ENCODE results near the gene FIBP.

Gene FIBP

DNA sequence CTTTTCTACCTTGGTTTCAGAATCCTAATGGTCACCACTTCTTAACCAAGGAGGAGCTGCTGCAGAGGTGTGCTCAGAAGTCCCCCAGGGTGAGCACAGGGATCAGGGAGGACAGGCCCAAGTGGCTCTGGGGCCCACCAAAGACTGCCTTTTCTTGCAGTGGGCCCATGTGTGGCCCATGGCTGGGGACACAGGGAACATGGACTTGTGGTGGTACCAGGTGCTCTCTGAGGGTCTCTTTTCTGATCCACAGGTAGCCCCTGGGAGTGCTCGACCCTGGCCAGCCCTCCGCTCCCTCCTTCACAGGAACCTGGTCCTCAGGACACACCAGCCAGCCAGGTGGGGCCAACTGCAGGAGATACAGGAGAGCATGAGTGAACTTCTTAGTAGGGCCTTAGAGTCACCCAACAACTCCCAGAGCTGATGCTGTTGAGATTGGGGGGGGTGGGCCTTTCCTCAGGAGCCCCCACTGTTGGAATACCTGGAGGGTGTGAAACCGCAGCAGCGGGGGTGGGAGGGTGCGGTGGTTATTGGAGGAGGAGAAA, 26.0 kb downstream of the FIBP start:
- no peak for DNase-seq
- in situ Hi-C loops (cut with MboI; ENCODE audit: low pct_unique_long_range_greater_than_20kb, low sequenced_read_pairs): no loop called here

DNA sequence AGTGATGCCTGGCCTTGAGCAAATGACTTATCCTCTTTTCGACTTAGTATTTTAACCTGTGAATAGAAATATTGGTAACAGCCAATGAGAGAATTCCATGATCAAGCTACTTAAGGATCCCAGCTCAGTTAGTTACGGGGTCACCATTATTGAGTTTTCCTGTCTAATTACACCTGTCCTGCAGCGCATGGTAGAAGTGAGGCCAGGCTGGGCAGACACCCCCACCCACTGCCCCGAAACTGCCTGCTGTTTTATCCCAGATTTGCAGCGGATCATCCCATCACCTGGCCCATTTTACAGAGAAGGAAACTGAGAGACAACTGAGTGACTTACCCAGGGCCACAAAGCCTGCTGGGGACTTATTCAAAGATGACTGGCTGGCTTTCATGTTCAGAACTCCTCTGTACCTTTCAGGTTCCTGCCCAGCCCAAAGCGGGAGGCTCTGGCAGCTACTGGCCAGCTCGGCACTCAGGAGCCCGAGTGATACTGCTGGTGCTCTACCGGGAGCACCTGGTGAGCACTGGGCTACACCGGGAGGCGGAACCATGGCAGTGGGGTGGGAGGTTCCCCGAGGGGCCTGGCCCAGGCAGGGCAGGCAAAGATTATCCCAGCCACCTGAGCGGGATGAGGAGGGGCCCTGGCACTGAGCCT, 26.6 kb downstream of the FIBP start:
- no peak for DNase-seq
- in situ Hi-C loops (cut with MboI; ENCODE audit: low pct_unique_long_range_greater_than_20kb, low sequenced_read_pairs): no loop called here

DNA sequence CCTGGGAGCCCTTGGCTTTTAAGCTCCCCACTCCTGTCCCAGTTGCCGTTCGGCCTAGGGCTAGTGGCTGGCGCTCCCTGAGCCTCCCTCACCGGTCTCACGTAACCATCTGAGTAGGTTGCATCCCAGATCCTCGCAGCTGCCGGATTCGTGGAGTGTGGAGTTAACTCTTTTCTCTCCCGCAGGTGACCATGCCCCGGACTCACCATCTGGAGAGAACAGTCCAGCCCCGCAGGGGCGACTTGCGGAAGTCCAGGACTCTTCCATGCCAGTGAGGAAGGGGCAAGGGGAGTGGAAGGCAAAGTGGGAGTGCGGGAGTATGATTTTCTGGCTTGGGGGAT, 27.1 kb downstream of the FIBP start:
- in situ Hi-C loops (cut with MboI; ENCODE audit: low pct_unique_long_range_greater_than_20kb, low sequenced_read_pairs): no loop called here
- DNase-seq: no peak

DNA sequence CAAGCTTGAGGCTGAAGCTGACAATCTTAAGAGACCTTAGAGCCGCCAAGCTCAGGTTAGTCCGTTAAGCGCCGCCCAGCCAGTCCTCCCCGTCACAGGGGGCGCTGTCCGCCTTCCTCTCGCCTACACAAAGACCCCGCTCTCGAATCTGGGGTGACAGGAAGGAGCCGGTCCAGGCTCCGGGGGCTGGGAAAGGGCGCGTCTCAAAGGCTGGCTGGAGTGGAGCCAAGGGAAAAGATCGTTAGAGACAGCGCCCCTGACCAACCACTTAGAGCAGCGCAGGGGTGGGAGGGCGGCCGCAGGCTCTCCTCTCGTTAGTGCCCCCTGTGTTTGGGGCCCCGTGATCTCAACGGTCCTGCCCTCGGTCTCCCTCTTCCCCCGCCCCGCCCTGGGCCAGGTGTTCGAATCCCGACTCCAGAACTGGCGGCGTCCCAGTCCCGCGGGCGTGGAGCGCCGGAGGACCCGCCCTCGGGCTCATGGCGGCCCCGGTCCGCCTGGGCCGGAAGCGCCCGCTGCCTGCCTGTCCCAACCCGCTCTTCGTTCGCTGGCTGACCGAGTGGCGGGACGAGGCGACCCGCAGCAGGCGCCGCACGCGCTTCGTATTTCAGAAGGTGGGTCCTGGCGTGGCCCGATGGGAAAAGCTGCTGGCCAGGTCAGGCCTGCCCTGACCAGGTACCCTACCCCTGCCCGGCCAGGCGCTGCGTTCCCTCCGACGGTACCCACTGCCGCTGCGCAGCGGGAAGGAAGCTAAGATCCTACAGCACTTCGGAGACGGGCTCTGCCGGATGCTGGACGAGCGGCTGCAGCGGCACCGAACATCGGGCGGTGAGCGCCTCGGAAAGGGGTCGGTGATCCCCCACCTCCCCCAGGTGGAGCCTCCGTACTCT, 27.8 kb downstream of the FIBP start, which contains the start of gene MUS81:
Gene MUS81 (plus strand): TSS at position 156 of the 887 bp plus-strand sequence. CDS start 321 bp downstream, at position 477.
- DNase-seq: peak; percentile 99
- in situ Hi-C loops (cut with MboI; ENCODE audit: low pct_unique_long_range_greater_than_20kb, low sequenced_read_pairs): no loop called here

DNA sequence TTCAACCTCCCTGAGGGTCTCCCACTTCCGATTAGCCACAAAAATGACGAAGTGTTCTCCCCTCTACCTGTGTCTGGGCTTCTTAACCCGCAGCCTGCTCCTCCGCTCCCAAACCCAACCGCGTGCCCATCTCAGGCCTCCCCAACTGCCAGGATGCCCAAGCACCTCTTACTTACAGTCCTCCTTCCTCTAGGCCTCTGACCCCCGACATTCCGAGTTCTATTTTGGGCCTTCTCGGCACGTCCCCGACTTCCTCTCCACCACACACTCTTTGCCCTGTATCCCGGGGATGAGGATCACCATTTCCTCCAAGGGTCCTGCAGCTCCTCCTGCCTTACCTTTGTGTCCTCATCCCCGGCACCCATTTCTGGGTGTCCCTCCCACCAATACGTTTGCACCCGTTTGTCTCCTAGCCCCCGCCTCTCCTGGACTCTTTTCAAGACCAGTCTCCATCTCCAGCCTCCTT, 28.4 kb downstream of the FIBP start:
- DNase-seq: no peak
- in situ Hi-C loops (cut with MboI; ENCODE audit: low pct_unique_long_range_greater_than_20kb, low sequenced_read_pairs): no loop called here

DNA sequence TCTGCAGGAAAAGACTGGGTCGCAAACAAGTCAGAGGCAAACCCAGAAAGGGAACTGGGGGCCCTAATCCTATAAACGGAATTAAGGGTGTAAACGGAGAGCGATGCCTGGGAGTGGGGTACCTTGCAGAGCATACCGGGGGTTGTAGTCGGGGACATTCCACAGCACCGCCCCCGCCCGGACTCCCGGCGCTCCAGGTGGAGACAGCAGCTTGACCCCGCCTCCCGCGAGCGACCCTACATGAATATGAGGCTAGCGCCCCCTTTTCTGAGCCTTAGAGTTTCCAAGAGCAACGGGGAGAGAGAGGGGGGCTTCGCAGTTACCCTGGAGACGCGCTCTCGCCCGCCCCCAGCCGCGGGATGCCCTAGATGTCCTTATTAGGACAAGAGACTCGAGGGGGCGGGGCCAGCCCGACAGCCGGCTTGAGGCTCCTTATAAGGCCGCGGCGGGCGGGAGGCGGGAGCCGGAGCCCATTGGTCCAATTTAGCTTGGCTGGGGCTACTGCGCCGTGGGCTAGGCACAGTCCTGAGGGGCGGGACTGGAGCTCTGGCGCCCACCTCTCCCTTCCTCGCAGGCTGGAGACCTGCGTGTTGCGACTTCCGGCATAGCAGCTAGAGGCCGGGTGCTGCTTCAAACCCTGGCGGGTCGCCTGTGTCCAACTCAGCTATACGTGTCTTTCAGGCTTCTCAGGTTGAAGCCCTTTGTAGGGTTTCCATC, 29.0 kb downstream of the FIBP start:
- DNase-seq: peak; percentile 97
- in situ Hi-C loops (cut with MboI; ENCODE audit: low pct_unique_long_range_greater_than_20kb, low sequenced_read_pairs): no loop called here

DNA sequence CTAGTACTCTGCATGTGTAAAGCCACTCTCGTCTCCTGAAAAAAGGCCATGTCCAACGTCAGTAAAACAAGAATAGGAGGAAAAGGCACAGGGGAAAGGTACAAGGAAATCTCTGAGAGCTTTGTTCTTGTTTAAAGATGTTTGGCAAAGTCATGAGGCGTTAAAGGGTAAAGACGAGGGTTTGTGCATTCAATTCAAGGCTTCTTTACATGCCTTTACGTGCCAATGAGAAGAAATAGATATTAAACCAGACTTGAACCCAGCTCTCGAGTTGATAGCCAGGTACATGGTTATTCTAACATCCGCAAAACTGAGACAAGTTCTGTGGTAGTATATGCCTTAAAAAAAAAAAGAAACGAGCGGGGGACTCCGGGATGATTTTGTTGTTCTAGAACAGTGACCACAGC, 29.6 kb downstream of the FIBP start:
- no peak for DNase-seq
- in situ Hi-C loops (cut with MboI; ENCODE audit: low pct_unique_long_range_greater_than_20kb, low sequenced_read_pairs): no loop called here

DNA sequence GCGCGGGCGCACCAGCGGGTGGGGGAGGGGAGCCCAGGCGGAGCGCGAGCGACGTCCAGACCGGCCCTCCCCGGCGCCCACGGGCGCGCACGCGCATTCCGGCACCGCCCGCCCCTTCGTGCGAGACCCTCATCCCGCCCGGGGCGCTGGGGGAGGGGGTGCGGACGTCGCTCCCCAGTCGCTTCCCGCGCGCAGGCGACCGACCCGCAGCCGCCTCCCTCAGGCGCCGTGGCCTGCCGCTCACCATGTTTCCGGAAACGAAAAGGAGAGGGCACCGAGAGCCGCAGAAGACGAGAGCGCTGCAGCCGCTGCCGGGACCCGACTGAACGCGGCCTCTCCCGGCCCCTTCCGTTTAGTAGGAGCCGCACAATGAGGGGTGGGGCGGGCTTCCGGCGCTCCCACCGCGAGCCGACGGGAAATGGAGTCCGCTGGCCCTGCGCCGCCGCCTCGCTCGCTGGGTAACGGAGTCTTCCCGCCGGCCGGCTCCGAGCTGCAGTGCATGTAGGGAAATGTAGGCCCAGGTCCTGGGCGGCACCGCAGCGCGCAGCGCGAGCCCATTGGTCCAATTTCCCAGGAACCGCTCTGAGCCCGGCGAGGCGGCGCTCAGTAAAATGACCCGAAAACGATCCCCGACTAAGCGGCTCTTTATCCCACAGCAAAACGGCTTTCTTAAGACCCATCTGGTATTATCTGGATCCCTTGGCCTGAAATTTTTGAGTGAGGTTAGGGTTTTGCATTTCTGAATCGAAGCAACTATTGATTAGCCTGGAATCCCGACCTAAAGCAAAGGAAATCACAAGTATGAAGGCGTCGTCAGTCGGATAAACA, 30.2 kb downstream of the FIBP start, which contains the start of gene CFL1:
Gene CFL1 (minus strand): TSS at position 328 of the 828 bp plus-strand sequence. CDS start 81 bp downstream, at position 247.
- in situ Hi-C loops (cut with MboI; ENCODE audit: low pct_unique_long_range_greater_than_20kb, low sequenced_read_pairs): no loop called here
- peak; percentile 99 for DNase-seq

DNA sequence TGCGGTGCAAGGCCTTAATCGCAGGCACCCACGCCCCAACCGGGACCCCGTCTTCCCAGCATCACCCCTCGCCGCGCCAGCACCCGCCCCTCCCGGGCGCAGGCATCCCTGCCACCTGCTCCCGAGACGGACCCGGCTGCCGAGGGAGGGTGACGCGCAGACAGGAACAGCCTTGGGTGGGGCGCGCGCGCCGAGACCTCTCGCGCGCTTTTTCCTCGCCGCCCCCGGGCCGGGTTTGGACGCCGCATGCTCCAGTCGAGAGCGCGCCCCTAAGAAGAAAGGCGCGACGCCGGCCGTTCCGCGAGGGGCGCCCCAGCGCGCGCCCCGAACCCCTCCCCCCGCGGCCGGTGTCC, 30.8 kb downstream of the FIBP start:
- in situ Hi-C loops (cut with MboI; ENCODE audit: low pct_unique_long_range_greater_than_20kb, low sequenced_read_pairs): no loop called here
- no peak for DNase-seq

DNA sequence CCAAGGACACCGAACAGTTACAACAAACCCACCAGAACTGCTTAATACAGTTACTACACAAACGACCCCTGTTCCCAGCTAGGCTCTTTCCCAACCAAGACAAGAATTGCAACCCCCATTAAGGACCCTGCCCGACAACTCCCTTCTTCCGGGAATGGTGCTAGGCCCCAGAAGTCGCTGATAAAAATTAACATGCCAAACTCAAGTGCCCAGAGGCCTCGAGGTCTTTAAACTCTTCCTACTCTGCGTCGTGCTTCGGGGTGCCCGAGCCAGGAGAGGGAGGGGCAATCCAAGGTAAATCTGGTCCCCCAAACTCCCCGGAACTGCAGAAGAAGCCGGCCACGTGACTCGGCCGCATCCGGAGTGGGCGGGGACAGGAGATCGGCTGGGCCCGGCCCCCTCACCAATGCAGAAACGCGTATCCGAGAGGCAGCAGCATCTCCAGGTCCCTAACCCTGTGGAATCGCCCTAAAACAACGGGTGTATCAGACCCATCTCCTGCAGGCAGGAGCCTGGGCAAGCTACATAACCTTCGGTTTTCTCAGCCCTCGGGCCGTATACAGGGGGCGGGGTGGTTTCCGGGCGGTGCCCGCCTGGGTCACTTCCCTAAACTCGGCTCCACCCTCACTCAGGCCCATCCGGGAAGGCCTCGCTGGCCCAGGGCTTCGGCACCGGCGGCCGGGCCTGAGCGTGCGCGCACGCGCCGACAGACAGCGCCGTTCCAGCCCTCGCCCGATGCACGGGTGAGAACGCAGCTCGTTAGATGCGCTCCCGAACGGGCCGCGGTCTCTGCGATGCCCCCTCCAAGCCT, 31.4 kb downstream of the FIBP start:
- peak; percentile 83 for DNase-seq
- in situ Hi-C loops (cut with MboI; ENCODE audit: low pct_unique_long_range_greater_than_20kb, low sequenced_read_pairs): no loop called here

DNA sequence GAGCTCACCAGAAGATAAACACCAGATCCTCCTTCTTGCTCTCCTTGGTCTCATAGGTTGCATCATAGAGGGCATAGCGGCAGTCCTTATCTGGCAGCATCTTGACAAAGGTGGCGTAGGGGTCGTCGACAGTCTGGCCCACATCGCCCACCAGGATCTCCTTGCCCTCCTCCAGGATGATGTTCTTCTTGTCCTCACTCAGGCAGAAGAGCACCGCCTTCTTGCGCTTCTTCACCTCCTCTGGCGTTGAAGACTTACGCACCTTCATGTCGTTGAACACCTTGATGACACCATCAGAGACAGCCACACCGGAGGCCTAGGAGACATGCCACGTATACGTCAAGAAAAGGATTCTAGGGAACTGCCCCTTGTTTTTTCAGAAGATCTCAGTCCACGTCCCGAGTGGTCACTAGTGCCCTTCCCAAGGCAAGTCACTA, 32.3 kb downstream of the FIBP start:
- in situ Hi-C loops (cut with MboI; ENCODE audit: low pct_unique_long_range_greater_than_20kb, low sequenced_read_pairs): no loop called here
- DNase-seq: no peak

DNA sequence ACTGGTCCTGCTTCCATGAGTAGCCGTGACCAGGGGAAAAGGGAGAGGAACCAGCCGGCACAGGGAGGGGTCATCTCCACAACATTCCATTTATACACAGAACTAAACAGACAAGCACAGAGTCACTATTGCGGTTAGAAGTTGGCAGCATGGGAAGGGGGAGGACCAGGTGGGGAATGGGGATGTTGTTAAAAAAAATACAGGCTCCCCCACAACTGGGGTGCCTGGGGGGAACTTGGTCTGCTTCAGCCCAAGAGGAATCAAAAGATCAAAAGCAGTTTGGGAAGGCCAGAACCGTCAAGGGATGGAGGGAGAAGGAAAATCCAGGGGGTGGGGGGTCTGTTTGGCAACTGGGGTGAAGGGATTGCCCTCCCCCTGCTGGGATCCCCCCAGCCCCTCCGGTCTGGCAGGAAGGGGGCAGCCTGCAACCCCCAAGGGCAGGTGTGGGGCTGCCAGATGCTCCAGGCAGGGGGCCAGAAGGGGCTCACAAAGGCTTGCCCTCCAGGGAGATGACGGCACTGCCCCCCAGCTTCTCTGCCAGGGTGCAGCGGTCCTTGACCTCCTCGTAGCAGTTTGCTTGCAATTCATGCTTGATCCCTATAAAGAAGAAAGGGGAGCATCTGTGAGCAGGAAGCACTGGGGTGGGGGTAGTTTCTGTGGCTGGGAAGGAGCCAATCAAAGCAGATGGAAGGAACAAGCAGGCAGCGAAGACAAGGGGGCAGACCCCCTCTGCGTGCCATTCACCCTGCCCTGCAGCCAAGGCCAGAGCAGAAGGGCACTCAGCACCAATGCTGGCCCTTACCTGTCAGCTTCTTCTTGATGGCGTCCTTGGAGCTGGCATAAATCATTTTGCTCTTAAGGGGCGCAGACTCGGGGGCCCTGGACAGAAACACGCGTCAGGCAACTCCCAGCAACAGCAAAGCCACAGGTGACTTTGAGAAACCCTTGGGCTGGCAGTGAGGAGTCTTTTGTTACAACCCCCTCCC, 33.1 kb downstream of the FIBP start:
- in situ Hi-C loops (cut with MboI; ENCODE audit: low pct_unique_long_range_greater_than_20kb, low sequenced_read_pairs): no loop called here
- DNase-seq: no peak

DNA sequence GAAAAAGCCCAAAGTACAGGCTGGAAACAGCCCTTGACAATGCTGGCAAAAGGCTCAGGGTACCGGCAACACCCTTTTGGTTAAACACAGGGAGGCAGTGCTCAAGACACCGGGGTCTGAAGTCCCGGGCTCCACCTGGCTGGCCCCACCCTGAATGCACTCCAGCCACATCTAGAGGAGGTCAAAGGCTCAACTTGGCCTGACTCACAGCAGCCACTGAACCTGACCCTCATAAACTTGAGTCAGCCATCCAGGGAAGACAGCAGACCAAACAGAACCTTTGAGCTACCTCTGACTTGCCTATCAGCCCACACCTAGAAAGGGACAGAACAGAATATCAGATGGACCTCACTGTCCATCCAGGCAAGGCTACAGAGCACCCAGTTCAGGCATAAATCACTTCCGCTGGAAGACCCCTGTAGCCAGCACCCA, 34.1 kb downstream of the FIBP start:
- no peak for DNase-seq
- in situ Hi-C loops (cut with MboI; ENCODE audit: low pct_unique_long_range_greater_than_20kb, low sequenced_read_pairs): no loop called here

DNA sequence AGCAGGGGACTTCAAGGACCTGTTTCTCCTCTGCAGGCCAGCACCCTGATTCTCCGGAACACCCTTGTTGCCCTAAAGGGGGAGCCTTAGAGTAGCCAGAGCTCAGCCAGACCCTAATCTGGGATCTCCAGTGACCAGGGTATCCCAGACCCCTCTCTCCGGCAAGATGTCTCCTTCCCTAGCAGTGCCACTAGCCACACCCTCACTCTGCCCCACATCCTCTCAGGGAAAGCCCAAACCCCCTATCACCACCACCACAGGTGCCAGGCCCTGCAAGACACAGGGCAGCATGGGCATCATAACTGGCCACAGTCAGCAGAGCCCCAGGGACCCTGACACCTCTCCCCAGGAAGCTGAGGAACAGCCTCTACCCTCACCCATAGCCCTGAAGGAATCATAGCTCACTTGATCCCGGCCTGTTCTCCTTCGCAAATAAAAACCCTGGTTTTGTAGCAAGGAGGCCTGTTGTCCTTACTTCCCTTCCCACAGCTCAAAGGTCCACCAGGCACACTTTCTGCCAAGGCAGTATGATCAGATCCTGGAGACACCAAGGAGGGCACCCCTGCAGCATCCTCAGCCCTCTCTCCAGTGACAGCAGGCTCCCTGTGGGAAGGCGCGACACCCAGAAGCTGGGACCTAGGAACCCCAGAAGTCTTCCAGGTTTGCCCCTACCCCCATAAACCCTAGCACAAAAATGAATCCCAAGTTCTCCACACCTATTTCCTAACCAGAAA, 34.9 kb downstream of the FIBP start:
- DNase-seq: no peak
- in situ Hi-C loops (cut with MboI; ENCODE audit: low pct_unique_long_range_greater_than_20kb, low sequenced_read_pairs): no loop called here

DNA sequence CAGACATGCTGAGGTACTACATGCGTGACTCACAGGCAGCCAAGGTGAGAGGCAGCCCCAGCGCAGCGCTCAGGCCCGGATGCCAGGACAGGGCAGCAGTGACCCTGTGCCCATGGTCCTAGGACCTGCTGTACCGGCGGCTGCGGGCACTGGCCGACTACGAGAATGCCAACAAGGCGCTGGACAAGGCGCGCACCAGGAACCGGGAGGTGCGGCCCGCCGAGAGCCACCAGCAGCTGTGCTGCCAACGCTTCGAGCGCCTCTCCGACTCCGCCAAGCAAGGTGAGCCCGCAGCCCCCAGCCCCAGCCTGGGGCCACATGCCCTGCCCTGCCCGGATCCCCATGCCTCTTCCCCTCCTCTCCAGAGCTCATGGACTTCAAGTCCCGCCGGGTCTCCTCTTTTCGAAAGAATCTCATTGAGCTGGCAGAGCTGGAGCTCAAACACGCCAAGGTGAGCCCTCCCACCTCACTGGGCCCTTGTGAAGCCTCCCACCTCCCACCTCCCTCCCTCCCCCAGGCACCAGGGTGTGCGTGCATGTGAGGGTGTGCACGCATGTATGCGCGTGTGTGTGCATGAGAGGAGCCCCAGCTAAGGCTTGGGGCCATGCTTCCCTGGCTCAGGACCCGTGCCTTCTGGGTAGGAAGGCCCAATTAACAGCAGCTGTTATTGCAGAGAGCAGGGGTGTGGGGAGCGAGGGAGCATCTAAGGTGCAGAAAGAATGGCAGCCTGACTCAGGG, 35.6 kb downstream of the FIBP start:
- in situ Hi-C loops (cut with MboI; ENCODE audit: low pct_unique_long_range_greater_than_20kb, low sequenced_read_pairs): no loop called here
- no peak for DNase-seq

All from KBM-7 (cell line).